K562 (cell line): Measurements from ENCODE around the gene ILKAP. TPM values are rescaled to one million over a fixed set of nuclear protein-coding genes. Genes with fewer than 3 reads are reported as not detected.
A peak's percentile ranks its signal among the peaks of the same experiment; 100 is the strongest.

Source experiments
- CCAR2 ChIP-seq: fragments of 200-400 bp; formaldehyde crosslinking; IDR thresholded peaks from 2 replicates; pipeline ENCODE4 v1.6.1; 2017; ENCODE audit warnings: mild to moderate bottlenecking, low read depth, low read length
- CREBBP ChIP-seq: IDR thresholded peaks from one replicate; pipeline ENCODE4 v1.6.1; 2012; ENCODE audit warnings: low read depth, mild to moderate bottlenecking, control low read depth, inconsistent platforms, low read length
- GMEB1 ChIP-seq: fragments of 250-450 bp; sonication (Bioruptor Pico); IDR thresholded peaks from 2 replicates; pipeline ENCODE4 v1.4.0; 2020; ENCODE audit warnings: mild to moderate bottlenecking
- MBD2 ChIP-seq: sonication (generic); IDR thresholded peaks from 2 replicates; pipeline ENCODE4 v1.6.1; 2016; ENCODE audit warnings: low read depth, borderline replicate concordance
- RB1 ChIP-seq: fragments of 450-650 bp; IDR thresholded peaks from 2 replicates; pipeline ENCODE4 v1.6.1; 2017; ENCODE audit warnings: low read depth, mild to moderate bottlenecking
- SRSF1 ChIP-seq: fragments of 200-400 bp; formaldehyde crosslinking; IDR thresholded peaks from 2 replicates; pipeline ENCODE4 v1.6.1; 2017; ENCODE audit warnings: mild to moderate bottlenecking, low read depth, low read length, moderate library complexity
- STAG1 ChIP-seq: sonication (generic); formaldehyde crosslinking; IDR thresholded peaks from 2 replicates; pipeline ENCODE4 v1.5.0; 2020; ENCODE audit warnings: missing genetic modification reagents, borderline replicate concordance
- ZFX ChIP-seq: sonication (generic); formaldehyde crosslinking; IDR thresholded peaks from 2 replicates; pipeline ENCODE4 v1.8.0; 2022; ENCODE audit warnings: mild to moderate bottlenecking, missing genetic modification reagents, moderate library complexity
- ZNF668 ChIP-seq: fragments of 250-450 bp; sonication (Bioruptor Pico); IDR thresholded peaks from 2 replicates; pipeline ENCODE4 v1.8.0; 2022; ENCODE audit warnings: mild to moderate bottlenecking, inconsistent platforms
- ZNF717 ChIP-seq: fragments of 250-450 bp; sonication (Bioruptor Pico); IDR thresholded peaks from 2 replicates; pipeline ENCODE4 v1.5.0; 2021
- ZNF740 ChIP-seq, 3 experiments: fragments of 200-800 bp in 1 of 3; sonication (Bioruptor generic) in 1 of 3; sonication (generic) in 1 of 3; formaldehyde crosslinking in 1 of 3; IDR thresholded peaks; 2 replicates each; pipeline versions ENCODE4 v1.6.1 to v1.8.0; 2016 to 2022; ENCODE audit warnings: mild to moderate bottlenecking in 2 of 3, missing compliant biosample characterization in 2 of 3, missing genetic modification characterization in 2 of 3, missing genetic modification reagents in 1 of 3
- ZNF76 ChIP-seq: fragments of 250-450 bp; sonication (Bioruptor Pico); IDR thresholded peaks from 2 replicates; pipeline ENCODE4 v1.4.0; 2020; ENCODE audit warnings: mild to moderate bottlenecking, moderate library complexity, borderline replicate concordance
- polyA plus RNA-seq, 8 experiments: library from polyadenylated mRNA; depleted of rRNA in 4 of 8; stranded (reverse) in 5 of 8; unstranded in 3 of 8; fragments of >200 nt; fragmentation: Nextera tagmentation in 2 of 8; fragmentation: Illumina TruSeq in 1 of 8; extraction: Ambion mirVana in 2 of 8; extraction: Trizol in 1 of 8; gene quantifications; 2 replicates each; pipeline versions ENCODE4 v1.2.1 to v1.2.3, GENCODE V29; 2011 to 2014; ENCODE audit warnings: inconsistent platforms in 1 of 8, missing spikeins in 1 of 8
- total RNA-seq, 7 experiments: library from RNA; depleted of rRNA in 6 of 7; stranded (reverse); fragments of >200 nt in 6 of 7; fragmentation: Illumina TruSeq in 2 of 7; extraction: Trizol in 2 of 7; gene quantifications; 2 replicates each; pipeline versions ENCODE4 v1.2.1 to v1.2.3, GENCODE V29; 2011 to 2021; ENCODE audit warnings: low replicate concordance in 1 of 7

ILKAP gene
- total and polyA plus RNA-seq, 9 of the 15 experiments (the other 6 are each of a cell fraction or from before 2014, with no cell fraction given): 3.1 to 43.9 (median 20.7) TPM

- no peak for TF ChIP-seq ZNF740 (CRISPR knock-in tag; IDR thresholded peaks at IDR 0.05)
- no peak for TF ChIP-seq ZNF740 (tag; IDR thresholded peaks at IDR 0.05)
- no peak for TF ChIP-seq CCAR2
- no peak for TF ChIP-seq ZNF668 (CRISPR knock-in tag)
- no peak for TF ChIP-seq ZNF76 (CRISPR knock-in tag)
- TF ChIP-seq ZFX (CRISPR knock-in tag): no peak
- no peak for TF ChIP-seq CREBBP
- no peak for TF ChIP-seq STAG1
- TF ChIP-seq GMEB1 (CRISPR knock-in tag): no peak
- 0 out of 2 replicates have a peak, but pooled peaks have one; percentile 10 for TF ChIP-seq RB1
- TF ChIP-seq ZNF717: no peak
- no peak for TF ChIP-seq SRSF1
- TF ChIP-seq MBD2: no peak
Measured at GRCh38 chr2:238240757-238241711, 37.5 kb upstream of the ILKAP start (continued).
